ENCODE results near the gene KDM3B.

GRCh38 chr5:138339091-138339456 lies 13.4 kb upstream of the KDM3B start:
- TF ChIP-seq CTCF (IDR thresholded peaks at IDR 0.05) (no peak), POLR2A (IDR thresholded peaks at IDR 0.05) (no peak)

All from uterus (tissue), 2 donors.